Stimulated activated naive CD8-positive, alpha-beta T cell treated with anti-CD3 and anti-CD28 coated beads, Interleukin-15, Interleukin-2, amounts not matched to agents 100 U/mL and 50 U/mL, for 24 hours (primary cell): ENCODE data around the gene TYW5.

Source experiments
- ATAC-seq: fragments of 150-1000 bp; cut with Tn5 transposase; one replicate; pipeline ENCODE4 v1.10.0; 2021
- DNase-seq: peaks from one replicate; pipeline ENCODE4 v3.0.0; 2021

TYW5 gene

DNA sequence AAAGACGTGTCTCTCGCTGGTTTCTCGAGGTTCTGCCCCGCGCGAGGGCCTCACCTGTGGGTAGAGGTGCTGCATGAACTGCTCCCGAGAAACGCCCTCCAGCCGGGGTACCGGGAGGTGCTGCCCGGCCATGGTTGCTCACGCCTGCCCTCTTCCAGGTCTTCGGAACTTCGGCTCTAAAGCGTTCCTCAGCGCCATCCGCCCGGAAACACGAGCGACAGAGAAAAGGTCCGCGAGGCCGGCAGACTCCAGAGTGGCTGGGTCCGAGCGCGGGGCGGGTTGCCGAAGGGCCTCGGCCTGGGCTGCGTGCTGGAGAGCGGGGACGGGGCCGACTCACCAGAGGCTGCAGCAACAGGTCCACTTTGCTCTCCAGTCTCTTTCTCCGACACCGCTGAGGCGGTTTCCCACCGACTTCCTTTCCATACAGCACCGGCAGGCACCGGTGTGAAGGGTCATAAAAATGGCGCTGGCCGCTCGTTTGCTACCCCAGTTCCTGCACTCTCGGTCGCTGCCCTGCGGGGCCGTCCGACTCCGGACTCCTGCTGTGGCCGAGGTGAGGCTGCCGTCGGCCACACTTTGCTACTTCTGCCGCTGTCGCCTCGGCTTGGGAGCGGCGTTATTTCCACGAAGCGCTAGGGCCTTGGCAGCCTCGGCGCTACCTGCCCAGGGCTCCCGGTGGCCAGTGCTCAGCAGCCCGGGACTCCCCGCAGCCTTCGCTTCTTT, at the start of gene TYW5, which contains the start of gene MAIP1:
Gene TYW5 (minus strand): TSS at position 153 of the 723 bp plus-strand sequence. CDS start 21 bp downstream, at position 132.
Gene MAIP1 (plus strand): TSS at position 244 of the 723 bp plus-strand sequence. CDS start 217 bp downstream, at position 461.
- ATAC-seq (peak; percentile 89), DNase-seq (peak; percentile 82)

DNA sequence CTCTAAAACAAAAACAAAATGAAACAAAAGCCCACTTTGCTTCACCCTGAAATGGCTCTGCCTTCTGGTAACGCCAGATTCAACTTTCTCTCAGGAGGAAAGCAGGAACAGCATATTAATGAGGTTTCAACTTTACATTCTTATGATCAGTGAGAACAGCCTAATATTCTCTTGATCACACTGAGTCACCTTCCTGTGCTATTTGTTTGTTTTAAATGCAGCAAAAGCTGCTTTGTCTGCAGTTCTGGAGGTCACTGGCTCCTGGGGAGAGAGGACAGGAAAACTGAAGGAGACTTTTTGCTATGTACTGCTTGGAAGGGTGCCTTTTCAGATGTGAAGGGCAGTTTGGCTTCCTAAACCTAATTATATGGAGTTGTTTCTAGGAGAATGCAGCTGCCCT, 48.2 kb upstream of the TYW5 start:
- ATAC-seq (no peak), DNase-seq (no peak)

DNA sequence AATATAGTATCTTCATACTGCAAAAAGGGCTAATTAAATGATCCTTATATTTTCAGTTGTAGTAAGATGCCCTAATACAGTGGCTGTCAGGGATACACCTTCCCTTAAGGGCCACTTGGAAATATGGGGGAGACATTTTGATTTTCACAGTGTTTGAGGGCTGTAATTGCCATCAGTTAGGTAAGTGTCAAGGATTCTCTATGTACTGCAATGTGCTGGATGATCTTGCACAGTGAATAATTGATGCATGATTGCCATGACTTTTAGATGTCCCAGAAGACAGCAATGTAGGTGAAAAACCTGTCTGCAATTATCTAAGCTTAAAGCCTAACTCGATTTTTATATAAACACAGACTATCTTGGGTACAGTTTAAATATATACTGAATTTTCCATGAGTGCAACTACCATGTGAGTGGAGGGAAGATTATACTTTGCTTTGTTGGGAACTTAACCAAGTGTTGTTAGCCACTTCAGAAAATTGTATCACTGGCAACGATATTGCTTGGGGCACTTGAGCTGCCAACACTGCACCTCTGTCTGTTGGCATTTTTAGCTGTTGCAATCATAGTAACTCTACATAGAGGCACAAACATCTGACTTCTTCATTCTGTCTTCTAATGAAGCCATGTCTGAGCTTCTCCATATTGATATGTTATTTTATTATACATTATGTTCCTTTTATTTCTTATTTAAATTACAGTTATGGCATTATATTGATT, 45.3 kb upstream of the TYW5 start:
- ATAC-seq, result no peak
- no peak for DNase-seq

GRCh38 chr2:199999166-199999565, 43.9 kb upstream of the TYW5 start:
- DNase-seq (no peak), ATAC-seq (no peak)

DNA sequence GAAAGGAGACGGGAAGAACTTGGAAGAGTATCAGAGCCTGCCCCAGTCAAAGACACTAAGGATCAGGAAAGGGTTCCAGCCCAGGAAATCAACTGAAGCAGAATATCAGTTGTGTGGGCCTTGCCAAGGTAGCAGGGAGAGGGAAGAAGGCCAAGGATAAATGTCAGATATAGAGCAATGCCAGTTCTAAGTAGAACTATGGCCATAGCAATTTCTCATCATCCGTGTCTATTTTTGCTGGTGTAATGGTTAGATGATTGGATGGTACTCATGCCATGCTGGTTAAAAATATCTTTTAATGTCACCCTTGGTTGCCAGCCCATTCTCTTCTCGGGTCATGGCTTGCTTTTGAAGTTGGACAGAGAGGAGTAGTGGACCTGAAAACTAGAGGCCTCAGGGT, 42.0 kb upstream of the TYW5 start:
- ATAC-seq, result no peak

GRCh38 chr2:199994896-199995295, 39.6 kb upstream of the TYW5 start:
- ATAC-seq (no peak), DNase-seq (no peak)

More for the DNA sequence above, 42.0 kb upstream of the TYW5 start:
- DNase-seq, result no peak

- ATAC-seq, result no peak
- no peak for DNase-seq
Observed at GRCh38 chr2:199994371-199994770, 39.1 kb upstream of the TYW5 start.

GRCh38 chr2:199992296-199992695, 37.0 kb upstream of the TYW5 start:
- DNase-seq (no peak), ATAC-seq (no peak)

DNA sequence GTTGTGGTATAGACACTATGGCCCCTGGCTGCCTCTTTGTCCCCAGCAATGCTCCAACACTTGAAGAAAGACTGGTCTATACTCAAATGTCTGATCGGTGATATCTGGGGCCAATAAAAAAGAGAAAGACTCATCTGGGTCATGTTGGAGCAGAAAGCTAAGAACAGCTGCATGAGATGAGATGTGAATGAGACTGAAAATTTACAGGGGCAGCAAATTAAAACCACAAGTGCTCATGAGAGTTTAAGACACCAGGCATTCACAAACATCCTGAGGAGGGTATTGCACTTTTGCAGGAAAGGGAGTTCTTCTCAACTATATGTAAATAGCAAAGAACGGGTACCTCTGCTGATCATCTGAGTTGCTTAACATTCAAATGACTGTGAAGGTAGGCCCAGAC, 36.4 kb upstream of the TYW5 start:
- ATAC-seq (no peak), DNase-seq (no peak)

DNA sequence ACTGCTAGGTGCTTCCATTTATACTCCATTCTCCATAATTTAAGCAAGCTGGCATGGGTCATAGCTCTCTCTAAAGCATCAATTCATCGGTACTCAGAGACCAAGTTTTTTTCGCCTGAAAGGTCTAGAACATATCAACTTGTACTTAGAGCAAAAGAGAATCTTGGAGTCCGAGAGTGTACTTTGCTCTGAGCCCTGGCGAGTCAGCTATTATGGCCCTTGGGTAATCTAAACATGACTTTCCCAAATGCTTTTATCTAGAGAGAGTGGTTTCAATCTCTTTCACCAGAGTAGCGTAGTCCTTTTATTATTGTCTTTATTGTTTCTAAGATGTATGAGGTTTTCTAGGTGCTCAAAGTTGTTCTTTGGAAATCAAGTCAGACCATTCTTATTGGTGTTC, 34.5 kb upstream of the TYW5 start:
- DNase-seq, result no peak
- ATAC-seq, result no peak

- no peak for ATAC-seq
- no peak for DNase-seq
Observed at GRCh38 chr2:199988151-199988550, 32.9 kb upstream of the TYW5 start.

GRCh38 chr2:199987586-199987985, 32.3 kb upstream of the TYW5 start:
- ATAC-seq (no peak), DNase-seq (no peak)

DNA sequence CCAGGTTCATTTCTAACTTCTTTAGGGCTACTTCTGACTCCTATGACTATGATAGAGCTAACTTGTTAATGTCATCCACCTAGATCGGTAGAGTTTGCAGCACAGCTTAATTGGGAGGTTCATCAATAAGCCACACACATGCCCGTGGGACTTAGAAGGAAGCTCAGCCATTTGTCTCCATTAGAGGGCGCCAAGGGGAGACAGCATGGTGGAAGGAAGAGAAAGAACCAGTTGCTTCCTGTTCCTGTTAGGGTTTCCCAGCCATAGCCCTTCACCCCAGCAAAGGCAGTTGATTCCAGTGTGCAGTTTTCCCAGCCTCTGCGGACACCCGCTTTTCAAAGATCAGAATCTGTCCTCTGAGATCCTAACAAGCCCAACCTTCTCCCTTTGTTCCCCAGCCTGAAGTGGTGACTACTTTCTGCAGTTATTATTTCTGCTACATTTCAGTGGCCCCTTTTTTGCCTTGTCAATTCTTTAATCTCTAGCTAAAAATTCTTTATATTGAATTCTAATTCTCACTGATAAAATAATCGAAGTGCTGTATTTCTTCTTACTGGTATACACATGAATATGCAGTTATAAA, 30.4 kb upstream of the TYW5 start:
- peak; percentile 55 for ATAC-seq
- peak; percentile 63 for DNase-seq

DNA sequence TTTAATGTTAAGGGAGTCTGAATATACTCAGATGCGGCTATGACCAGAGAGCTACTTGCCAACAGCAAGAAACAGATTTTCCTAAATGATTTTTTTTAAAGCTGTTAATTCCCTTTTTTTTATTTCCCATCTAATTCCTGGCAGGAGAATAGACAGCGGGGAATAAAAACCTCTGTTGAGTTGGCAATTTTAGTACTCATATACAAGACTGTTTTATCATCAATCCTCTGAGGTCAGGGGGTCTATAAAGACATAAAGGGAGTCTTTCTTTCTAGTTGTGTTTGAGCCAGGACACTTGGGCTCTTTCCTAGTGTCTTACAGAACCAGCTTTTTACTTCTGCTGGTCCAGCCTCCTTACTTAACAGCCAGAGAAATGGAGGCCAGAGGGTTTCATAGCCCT, 29.5 kb upstream of the TYW5 start:
- no peak for DNase-seq

GRCh38 chr2:199984159-199984558, 28.9 kb upstream of the TYW5 start:
- ATAC-seq, result no peak
- no peak for DNase-seq

More for the DNA sequence above, 29.5 kb upstream of the TYW5 start:
- ATAC-seq, result no peak

DNA sequence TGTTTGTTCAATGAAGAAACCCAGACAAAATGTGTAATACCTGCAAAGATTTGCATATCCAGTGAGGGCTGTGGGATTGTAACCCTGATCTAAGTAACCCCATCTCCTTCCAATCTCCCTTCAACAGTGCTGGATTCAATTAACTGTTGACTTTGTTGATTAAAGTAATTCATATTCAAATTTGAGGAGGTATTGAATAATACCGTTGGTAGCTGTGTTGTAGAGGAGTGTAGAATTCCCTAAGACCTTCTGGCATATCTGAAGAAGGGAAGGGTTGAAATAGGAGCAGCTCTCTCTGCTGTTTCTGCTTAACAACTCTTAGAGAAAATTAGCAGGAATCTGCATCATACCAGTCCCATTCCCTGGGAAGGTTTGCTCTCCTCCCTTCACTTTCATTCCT, 28.2 kb upstream of the TYW5 start:
- ATAC-seq (no peak), DNase-seq (no peak)

DNA sequence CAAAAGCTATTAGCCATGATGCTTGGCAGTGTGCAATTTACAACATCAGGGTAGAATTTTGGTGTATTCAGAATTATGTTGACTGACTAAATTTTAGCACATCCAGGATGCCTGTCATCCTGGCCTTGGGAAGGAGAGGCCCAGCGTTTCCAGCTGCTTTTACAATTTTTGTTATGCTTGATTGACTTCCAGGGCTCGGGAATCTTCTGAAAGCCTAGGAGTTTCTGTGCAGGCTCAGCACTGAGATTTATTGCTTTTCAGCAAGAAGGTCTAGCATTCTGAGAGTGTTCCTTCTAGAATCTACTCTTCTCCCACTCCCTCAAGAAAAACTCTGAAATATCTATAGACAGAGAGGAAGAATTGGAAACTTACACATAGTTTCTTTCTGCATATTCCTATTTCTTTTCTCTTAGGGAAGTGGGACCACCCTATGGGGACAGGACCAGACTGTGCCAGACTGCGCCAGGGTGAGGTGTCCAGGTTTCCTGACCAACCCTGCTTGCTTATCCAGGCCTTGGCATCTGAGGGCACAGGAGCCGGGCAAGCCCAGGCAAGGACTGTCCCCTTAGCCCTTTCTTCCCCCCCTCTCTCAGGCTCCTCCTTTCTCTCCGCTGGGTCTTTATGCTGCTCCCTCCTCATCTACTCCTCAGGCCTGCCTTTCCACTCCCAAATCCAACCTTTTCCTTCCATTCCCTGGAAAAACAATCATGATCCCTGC, 27.0 kb upstream of the TYW5 start:
- no peak for DNase-seq

DNA sequence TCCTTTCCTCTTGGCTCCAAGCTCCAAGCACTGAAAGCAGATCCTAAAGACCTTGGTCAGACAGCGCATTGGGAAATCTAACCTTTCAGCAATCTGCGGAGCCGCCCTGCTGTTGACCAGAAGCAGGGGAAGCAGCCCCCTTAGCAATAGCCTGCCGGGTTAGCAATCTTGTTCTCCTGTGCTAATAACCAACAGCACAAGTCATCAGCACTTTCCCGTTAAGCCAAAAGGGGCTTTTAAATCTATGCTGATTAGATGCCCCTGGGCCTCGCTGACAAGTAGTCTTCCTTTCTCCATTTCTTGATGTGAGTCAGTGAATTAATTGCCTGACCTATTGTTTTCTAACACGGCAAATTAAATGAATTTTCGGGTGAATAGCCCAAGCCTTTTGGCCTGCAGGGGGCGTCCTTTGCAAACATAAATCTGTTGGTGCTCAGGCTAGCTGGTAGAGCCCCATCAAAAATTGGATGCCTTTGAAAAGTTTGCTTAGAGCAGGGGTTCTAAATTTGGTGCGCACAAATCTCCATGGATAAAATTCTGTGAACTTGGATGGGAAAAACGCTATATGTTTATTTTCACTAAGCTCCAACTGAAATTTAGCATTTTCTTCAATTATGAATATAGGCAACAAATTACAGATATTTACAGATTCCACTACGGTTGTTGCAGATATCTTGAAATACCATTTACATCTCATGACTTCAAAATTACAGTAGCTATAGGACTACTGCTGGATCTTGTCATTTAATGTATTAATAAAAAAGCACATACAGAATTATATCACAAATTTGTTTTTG, 24.7 kb upstream of the TYW5 start:
- peak; percentile 5 for ATAC-seq

More for the DNA sequence above, 27.0 kb upstream of the TYW5 start:
- no peak for ATAC-seq

DNA sequence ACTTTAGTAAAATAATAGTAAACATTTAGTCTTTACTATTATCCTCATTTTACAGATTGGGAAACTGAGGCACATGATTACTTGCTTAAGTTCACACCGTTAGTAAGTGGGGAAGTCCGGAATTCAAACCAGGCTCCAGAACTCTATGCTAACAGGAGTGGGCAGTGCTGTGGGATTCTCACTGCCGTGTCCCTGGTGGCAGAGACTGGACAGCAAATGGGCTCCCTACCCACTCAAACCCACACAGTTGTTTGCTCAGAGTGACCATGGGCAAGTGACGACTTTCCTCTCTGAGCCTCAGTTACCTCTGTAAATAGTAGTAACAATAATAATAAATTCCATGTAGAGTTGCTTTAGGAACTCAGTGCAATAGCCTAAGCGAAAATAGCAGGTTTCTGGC, 24.1 kb upstream of the TYW5 start:
- no peak for DNase-seq
- ATAC-seq, result no peak

More for the DNA sequence above, 24.7 kb upstream of the TYW5 start:
- peak; percentile 89 for DNase-seq

DNA sequence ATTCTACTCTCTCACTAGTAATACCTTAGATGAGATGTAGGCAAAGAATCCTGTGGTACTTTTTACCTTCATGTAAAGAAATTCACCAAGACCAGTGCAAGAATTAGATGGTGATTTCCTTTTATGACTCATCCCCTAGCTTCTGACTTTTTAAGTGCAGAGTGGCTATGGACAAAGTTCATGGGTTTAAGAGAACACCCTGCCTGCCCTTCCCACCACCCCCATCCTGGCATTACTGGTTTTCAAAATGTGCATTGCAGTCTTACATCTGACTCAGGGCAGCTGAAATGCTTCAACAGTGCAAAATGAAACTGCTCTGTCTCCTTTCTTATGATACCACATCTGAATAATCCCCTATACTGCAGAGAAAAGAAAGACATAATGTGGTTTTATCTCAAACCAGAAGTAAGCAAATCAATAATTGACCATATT, 22.7 kb upstream of the TYW5 start:
- DNase-seq (peak; percentile 26), ATAC-seq (peak; percentile 95)

DNA sequence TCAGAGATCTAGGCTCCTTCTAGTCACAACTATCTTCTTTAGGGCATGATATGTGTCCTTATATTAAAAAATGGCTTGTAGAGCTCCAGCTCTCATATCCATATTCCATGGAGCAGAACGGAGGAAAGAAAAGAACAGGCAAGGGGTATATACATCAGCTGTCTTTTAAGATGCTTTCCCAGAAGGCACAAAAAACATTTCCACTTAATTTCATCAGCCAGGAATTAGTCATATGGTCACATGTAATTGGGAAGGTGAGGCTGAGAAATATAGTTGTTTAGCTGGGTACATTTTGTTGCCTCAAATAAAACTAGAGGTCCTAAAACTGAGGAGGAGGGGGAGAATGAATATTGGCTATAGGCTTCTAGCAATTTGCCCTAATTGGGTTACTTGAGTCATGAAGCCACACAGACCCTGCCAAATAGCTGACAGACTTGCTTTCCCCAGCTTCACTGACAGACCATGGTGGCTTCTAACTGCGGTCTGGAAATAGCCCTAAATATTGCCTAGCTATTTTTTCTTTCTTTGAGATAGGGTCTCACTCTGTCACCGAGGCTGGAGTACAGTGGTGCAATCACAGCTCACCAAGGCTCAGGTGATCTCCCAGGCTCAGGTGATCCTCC, 20.1 kb upstream of the TYW5 start:
- DNase-seq (no peak), ATAC-seq (no peak)
